HCT116 (cell line): ENCODE measurements around the gene HIGD1C. TPM values are rescaled to one million over a fixed set of nuclear protein-coding genes. Genes with fewer than 3 reads are reported as not detected.

ENCODE experiments used
- ATAC-seq: fragments of 200-7000 bp; cut with Tn5 transposase; 2 replicates; pipeline ENCODE4 v1.9.1; 2020; ENCODE audit warnings: mild to moderate bottlenecking, moderate library complexity
- BruUV-seq: library from RNA; stranded (reverse); fragments of 400-500 nt; replicated peaks from 2 replicates; lab custom pipeline; 2021; lab: Mats Ljungman, UMichigan
- CTCF ChIA-PET: fragments of 300-600 bp; sonication (Branson Sonifier 250); formaldehyde crosslinking; loops from one replicate; lab custom pipeline; 2021; ENCODE audit warnings: antibody characterized with exemption; lab: Charles Lee
- POLR2A ChIA-PET: fragments of 300-600, 350-600 bp; sonication (Branson Sonifier 250); formaldehyde crosslinking; loops from one replicate; lab custom pipeline; 2021; ENCODE audit warnings: antibody characterized with exemption; lab: Charles Lee
- RAD21 ChIA-PET, 2 experiments: fragments of 300-600 bp; sonication (Branson Sonifier 250); formaldehyde crosslinking; loops; one replicate each; lab custom pipeline; 2023; ENCODE audit warnings: low total read pairs in 2 of 2; ENCODE audit not compliant: uncharacterized antibody in 2 of 2, unreplicated experiment in 2 of 2, low non-redundant PET in 1 of 2; lab: Charles Lee
- DNase-seq: peaks from one replicate; pipeline ENCODE4 v3.0.0-alpha.2; 2010; ENCODE audit warnings: low read depth, low spot score
- H2AFZ ChIP-seq: fragments of 200-600 bp; shearing (Covaris generic), sonication (generic); 2 replicates; pipeline ENCODE4 v1.6.1; 2017; ENCODE audit warnings: low read depth, mixed run types, mixed read lengths, antibody characterized with exemption, low read length; ENCODE audit not compliant: poor library complexity, severe bottlenecking
- H3K27ac ChIP-seq: 2 replicates; pipeline ENCODE4 v1.5.1; 2012; ENCODE audit warnings: low read depth, low read length
- H3K27me3 ChIP-seq: fragments of 200-600 bp; sonication (generic); 2 replicates; pipeline ENCODE4 v1.6.1; 2016; ENCODE audit warnings: mixed run types, low read length, mixed read lengths; ENCODE audit not compliant: insufficient read depth
- H3K36me3 ChIP-seq, 2 experiments: fragments of 200-500 bp in 1 of 2; fragments of 200-600 bp in 1 of 2; sonication (Bioruptor generic) in 1 of 2; sonication (generic) in 1 of 2; 2 replicates each; pipeline versions ENCODE4 v1.5.1 to v1.6.1; 2014 to 2016; ENCODE audit warnings: low read length in 2 of 2, inconsistent platforms in 1 of 2, mixed read lengths in 1 of 2, mixed run types in 1 of 2; ENCODE audit not compliant: insufficient read depth in 2 of 2, control insufficient read depth in 1 of 2
- H3K4me1 ChIP-seq, 2 experiments: fragments of 200-600 bp in 1 of 2; sonication (generic) in 1 of 2; 2 replicates each; pipeline versions ENCODE4 v1.5.1 to v1.6.1; 2012 to 2017; ENCODE audit warnings: low read length in 2 of 2, inconsistent platforms in 1 of 2, mild to moderate bottlenecking in 1 of 2, mixed read lengths in 1 of 2, mixed run types in 1 of 2, moderate library complexity in 1 of 2; ENCODE audit not compliant: insufficient read depth in 2 of 2, control insufficient read depth in 1 of 2
- H3K4me2 ChIP-seq: fragments of 200-600 bp; sonication (generic); 2 replicates; pipeline ENCODE4 v1.6.1; 2017; ENCODE audit warnings: mixed run types, low read length, mixed read lengths
- H3K4me3 ChIP-seq, 2 experiments: fragments of 200-600 bp in 1 of 2; sonication (generic) in 1 of 2; replicated peaks in 1 of 2; 2 replicates each; pipeline ENCODE4 v1.5.1; 2011 to 2016; ENCODE audit warnings: low read length in 2 of 2, control low read depth in 1 of 2, low read depth in 1 of 2, mild to moderate bottlenecking in 1 of 2, mixed read lengths in 1 of 2, mixed run types in 1 of 2
- H3K79me2 ChIP-seq: fragments of 200-600 bp; sonication (generic); 2 replicates; pipeline ENCODE4 v1.6.1; 2017; ENCODE audit warnings: mild to moderate bottlenecking, mixed run types, low read length, moderate library complexity, mixed read lengths; ENCODE audit not compliant: insufficient read depth
- H3K9ac ChIP-seq: fragments of 200-600 bp; sonication (generic); 2 replicates; pipeline ENCODE4 v1.6.1; 2016; ENCODE audit warnings: low read length, mixed read lengths
- H3K9me2 ChIP-seq: fragments of 200-600 bp; sonication (generic), shearing (Covaris generic); 2 replicates; pipeline ENCODE4 v1.6.1; 2017; ENCODE audit warnings: mixed run types, mild to moderate bottlenecking, moderate library complexity; ENCODE audit not compliant: insufficient read depth
- H3K9me3 ChIP-seq, 2 experiments: fragments of 200-500 bp in 1 of 2; fragments of 200-600 bp in 1 of 2; sonication (Bioruptor generic) in 1 of 2; sonication (generic) in 1 of 2; 2 replicates each; pipeline ENCODE4 v1.6.1; 2014 to 2017; ENCODE audit warnings: low read length in 2 of 2, mixed read lengths in 2 of 2, inconsistent platforms in 1 of 2, low read depth in 1 of 2, mild to moderate bottlenecking in 1 of 2, mixed run types in 1 of 2, moderate library complexity in 1 of 2; ENCODE audit not compliant: control insufficient read depth in 1 of 2, insufficient read depth in 1 of 2
- H4K20me1 ChIP-seq: fragments of 200-600 bp; sonication (generic), shearing (Covaris generic); 2 replicates; pipeline ENCODE4 v1.6.1; 2017; ENCODE audit warnings: mixed run types, mild to moderate bottlenecking, moderate library complexity; ENCODE audit not compliant: insufficient read depth
- EZH2 ChIP-seq: fragments of 200-600 bp; sonication (generic); IDR thresholded peaks from 2 replicates; pipeline ENCODE4 v1.6.1; 2017; ENCODE audit warnings: antibody characterized with exemption, mixed run types
- POLR2A ChIP-seq: IDR thresholded peaks from 2 replicates; pipeline ENCODE4 v1.7.0; 2011; ENCODE audit warnings: borderline replicate concordance; ENCODE audit not compliant: insufficient read depth, insufficient read length; ENCODE audit errors: extremely low read depth
- REST ChIP-seq: IDR thresholded peaks from 2 replicates; pipeline ENCODE4 v1.6.1; 2012; ENCODE audit warnings: low read depth
- TCF7L2 ChIP-seq: IDR thresholded peaks from 2 replicates; pipeline ENCODE4 v1.7.0; 2011; ENCODE audit warnings: borderline replicate concordance, inconsistent platforms; ENCODE audit not compliant: insufficient read depth, insufficient read length; ENCODE audit errors: extremely low read depth
- intact Hi-C: fragments of 100-400 bp; cut with micrococcal nuclease; formaldehyde crosslinking; loops from 2 replicates; pipeline ENCODE4 v1.10.0; 2022
- total RNA-seq: library from RNA; stranded (reverse); gene quantifications from one replicate; pipeline ENCODE4 v1.2.1, GENCODE V29; 2021; ENCODE audit not compliant: unreplicated experiment

Gene HIGD1C
- total RNA-seq, 1 experiment from 2014 or later: not detected

GRCh38 chr12:50927766-50928224 is 24.5 kb upstream of the HIGD1C start (continued):
- TF ChIP-seq REST: no peak

- H3K9me3 ChIP-seq: no peaks in the 10 kb centered on the region
- BruUV-seq: no TSS peak
- intact Hi-C loops: no loop called here
- no peaks in the 10 kb centered on the region for H4K20me1 ChIP-seq
- POLR2A ChIA-PET: no interaction called here
- CTCF ChIA-PET: no interaction called here
- H3K4me3 ChIP-seq: no peak overlapping the region
- no peak overlapping the region for H2AFZ ChIP-seq
- TF ChIP-seq EZH2: no peak
- no peak for TF ChIP-seq TCF7L2
- no peak for TF ChIP-seq POLR2A
- H3K36me3 ChIP-seq: no peaks in the 10 kb centered on the region
- ATAC-seq (no peak), DNase-seq (no peak)
- H3K27ac ChIP-seq: no peak overlapping the region
- no peak overlapping the region for H3K4me2 ChIP-seq
- no peak overlapping the region for H3K9ac ChIP-seq
- no peaks in the 10 kb centered on the region for H3K27me3 ChIP-seq
- H3K4me1 ChIP-seq: peaks cover 16 to 20% of the 10 kb centered on the region in 2 experiments; a peak in 3 of 4 replicates
- no peaks in the 10 kb centered on the region for H3K79me2 ChIP-seq
- H3K9me2 ChIP-seq: no peaks in the 10 kb centered on the region
- RAD21 ChIA-PET: no interaction called here
Measured at GRCh38 chr12:50928392-50928791, 24.0 kb upstream of the HIGD1C start.
